ENCODE measurements around the gene MAPRE3. TPM values are rescaled to one million over a fixed set of nuclear protein-coding genes. Genes with fewer than 3 reads are reported as not detected.

MAPRE3 gene
- total and polyA plus RNA-seq, 9 of the 15 experiments (the other 6 are each of a cell fraction or from before 2014, with no cell fraction given): 0.70 to 43.2 (median 12.6) TPM

DNA sequence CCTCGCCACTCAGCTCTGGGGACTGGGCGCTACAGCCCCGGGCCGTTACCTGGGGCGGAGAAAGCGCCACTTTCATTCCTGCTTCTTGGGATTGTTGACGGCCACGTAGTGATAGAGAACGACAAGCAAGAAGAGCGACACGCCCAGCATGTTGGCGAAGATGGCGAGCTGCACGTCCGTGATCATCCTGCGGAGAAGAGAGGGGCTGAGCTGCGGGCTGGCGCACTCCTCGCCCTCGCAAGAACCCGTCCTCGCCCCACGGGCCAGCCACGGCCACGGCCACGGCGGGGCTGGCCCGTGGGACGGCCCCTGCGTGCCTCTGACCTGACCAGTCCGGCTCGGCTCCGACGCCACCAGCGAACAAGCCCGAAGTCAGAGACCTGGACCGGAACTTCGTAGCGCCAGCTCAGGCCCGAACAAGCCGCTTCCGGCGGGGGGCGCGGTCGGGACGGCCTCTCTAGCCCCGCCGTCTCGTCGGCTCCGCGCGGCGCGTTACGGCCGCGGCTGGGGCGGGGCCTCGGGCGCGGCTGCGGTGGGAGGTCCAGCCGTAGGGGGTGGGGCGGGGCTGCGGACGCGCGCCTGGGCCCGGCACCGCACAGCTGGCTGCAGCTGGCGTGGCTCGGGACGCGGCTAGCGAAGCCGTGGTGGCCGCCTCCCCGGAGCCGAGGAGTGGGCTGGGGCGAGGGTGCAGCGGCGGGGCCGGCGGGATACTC is 101.0 kb downstream of the MAPRE3 start, which contains the start of gene OST4 (continued):
- TF ChIP-seq ZNF431 (CRISPR knock-in tag; IDR thresholded peaks at IDR 0.05): no peak
- TF ChIP-seq NCOA6 (IDR thresholded peaks at IDR 0.05): no peak
- no peak for TF ChIP-seq ZBTB34 (CRISPR knock-in tag; IDR thresholded peaks at IDR 0.05)
- no peak for TF ChIP-seq MCM2 (IDR thresholded peaks at IDR 0.05; ENCODE audit: low read depth)
- TF ChIP-seq, protein P1, sequence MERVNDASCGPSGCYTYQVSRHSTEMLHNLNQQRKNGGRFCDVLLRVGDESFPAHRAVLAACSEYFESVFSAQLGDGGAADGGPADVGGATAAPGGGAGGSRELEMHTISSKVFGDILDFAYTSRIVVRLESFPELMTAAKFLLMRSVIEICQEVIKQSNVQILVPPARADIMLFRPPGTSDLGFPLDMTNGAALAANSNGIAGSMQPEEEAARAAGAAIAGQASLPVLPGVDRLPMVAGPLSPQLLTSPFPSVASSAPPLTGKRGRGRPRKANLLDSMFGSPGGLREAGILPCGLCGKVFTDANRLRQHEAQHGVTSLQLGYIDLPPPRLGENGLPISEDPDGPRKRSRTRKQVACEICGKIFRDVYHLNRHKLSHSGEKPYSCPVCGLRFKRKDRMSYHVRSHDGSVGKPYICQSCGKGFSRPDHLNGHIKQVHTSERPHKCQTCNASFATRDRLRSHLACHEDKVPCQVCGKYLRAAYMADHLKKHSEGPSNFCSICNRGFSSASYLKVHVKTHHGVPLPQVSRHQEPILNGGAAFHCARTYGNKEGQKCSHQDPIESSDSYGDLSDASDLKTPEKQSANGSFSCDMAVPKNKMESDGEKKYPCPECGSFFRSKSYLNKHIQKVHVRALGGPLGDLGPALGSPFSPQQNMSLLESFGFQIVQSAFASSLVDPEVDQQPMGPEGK (CRISPR knock-in tag; IDR thresholded peaks at IDR 0.05; ENCODE audit: borderline replicate concordance): no peak
- peak; percentile 75 for TF ChIP-seq POLR2H (tag; IDR thresholded peaks at IDR 0.05; ENCODE audit: low read depth)
- TF ChIP-seq, protein P2, sequence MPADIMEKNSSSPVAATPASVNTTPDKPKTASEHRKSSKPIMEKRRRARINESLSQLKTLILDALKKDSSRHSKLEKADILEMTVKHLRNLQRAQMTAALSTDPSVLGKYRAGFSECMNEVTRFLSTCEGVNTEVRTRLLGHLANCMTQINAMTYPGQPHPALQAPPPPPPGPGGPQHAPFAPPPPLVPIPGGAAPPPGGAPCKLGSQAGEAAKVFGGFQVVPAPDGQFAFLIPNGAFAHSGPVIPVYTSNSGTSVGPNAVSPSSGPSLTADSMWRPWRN (IDR thresholded peaks at IDR 0.05; ENCODE audit: low read depth): no peak
- TF ChIP-seq, protein P3, sequence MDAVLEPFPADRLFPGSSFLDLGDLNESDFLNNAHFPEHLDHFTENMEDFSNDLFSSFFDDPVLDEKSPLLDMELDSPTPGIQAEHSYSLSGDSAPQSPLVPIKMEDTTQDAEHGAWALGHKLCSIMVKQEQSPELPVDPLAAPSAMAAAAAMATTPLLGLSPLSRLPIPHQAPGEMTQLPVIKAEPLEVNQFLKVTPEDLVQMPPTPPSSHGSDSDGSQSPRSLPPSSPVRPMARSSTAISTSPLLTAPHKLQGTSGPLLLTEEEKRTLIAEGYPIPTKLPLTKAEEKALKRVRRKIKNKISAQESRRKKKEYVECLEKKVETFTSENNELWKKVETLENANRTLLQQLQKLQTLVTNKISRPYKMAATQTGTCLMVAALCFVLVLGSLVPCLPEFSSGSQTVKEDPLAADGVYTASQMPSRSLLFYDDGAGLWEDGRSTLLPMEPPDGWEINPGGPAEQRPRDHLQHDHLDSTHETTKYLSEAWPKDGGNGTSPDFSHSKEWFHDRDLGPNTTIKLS (IDR thresholded peaks at IDR 0.05; ENCODE audit: borderline replicate concordance, low read depth): peak; percentile 92
- TF ChIP-seq ZNF232 (CRISPR knock-in tag; IDR thresholded peaks at IDR 0.05): no peak
- peak; percentile 61 for TF ChIP-seq ZFX (CRISPR knock-in tag; IDR thresholded peaks at IDR 0.05)
- no peak for TF ChIP-seq ZNF589 (CRISPR knock-in tag; IDR thresholded peaks at IDR 0.05; ENCODE audit: low read depth)
- no peak for TF ChIP-seq ZNF695 (CRISPR knock-in tag; IDR thresholded peaks at IDR 0.05)
- no peak for TF ChIP-seq ZFP91 (CRISPR knock-in tag; IDR thresholded peaks at IDR 0.05)
- no peak for TF ChIP-seq JUNB (CRISPR knock-in tag; conservative IDR thresholded peaks at IDR 0.05)
- no peak for TF ChIP-seq NELFE (IDR thresholded peaks at IDR 0.05; ENCODE audit: insufficient read depth, insufficient read length)
- TF ChIP-seq, protein P4, sequence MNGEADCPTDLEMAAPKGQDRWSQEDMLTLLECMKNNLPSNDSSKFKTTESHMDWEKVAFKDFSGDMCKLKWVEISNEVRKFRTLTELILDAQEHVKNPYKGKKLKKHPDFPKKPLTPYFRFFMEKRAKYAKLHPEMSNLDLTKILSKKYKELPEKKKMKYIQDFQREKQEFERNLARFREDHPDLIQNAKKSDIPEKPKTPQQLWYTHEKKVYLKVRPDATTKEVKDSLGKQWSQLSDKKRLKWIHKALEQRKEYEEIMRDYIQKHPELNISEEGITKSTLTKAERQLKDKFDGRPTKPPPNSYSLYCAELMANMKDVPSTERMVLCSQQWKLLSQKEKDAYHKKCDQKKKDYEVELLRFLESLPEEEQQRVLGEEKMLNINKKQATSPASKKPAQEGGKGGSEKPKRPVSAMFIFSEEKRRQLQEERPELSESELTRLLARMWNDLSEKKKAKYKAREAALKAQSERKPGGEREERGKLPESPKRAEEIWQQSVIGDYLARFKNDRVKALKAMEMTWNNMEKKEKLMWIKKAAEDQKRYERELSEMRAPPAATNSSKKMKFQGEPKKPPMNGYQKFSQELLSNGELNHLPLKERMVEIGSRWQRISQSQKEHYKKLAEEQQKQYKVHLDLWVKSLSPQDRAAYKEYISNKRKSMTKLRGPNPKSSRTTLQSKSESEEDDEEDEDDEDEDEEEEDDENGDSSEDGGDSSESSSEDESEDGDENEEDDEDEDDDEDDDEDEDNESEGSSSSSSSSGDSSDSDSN (IDR thresholded peaks at IDR 0.05; ENCODE audit: borderline replicate concordance in 1 of 2, low read depth in 2 of 2, low read length in 2 of 2): peak in 1 of 2 experiments; percentile 8; a peak in 1 of 4 replicates
- TF ChIP-seq ZNF785 (CRISPR knock-in tag; IDR thresholded peaks at IDR 0.05): no peak
- TF ChIP-seq MIER1 (IDR thresholded peaks at IDR 0.05; ENCODE audit: low read depth): no peak

Measured in K562 (cell line).